ENCODE results near the gene ABLIM3.

- TF ChIP-seq CREB1 (CRISPR knock-in tag; IDR thresholded peaks at IDR 0.05; ENCODE audit: low read depth) = no peak
- TF ChIP-seq POLR2AphosphoS5 (IDR thresholded peaks at IDR 0.05; ENCODE audit: low read depth) = no peak
- TF ChIP-seq ZNF331 (CRISPR knock-in tag; IDR thresholded peaks at IDR 0.05; ENCODE audit: low read depth) = no peak
- no peak for TF ChIP-seq CTCF (conservative IDR thresholded peaks at IDR 0.05; ENCODE audit: low read depth in 2 of 2)
- no peak for TF ChIP-seq EZH2 (IDR thresholded peaks at IDR 0.05; ENCODE audit: low read depth, unreplicated experiment)
- TF ChIP-seq EZH2phosphoT487 (IDR thresholded peaks at IDR 0.05; ENCODE audit: unreplicated experiment) = no peak
- no peak for TF ChIP-seq ZNF114 (CRISPR knock-in tag; IDR thresholded peaks at IDR 0.05)
- TF ChIP-seq, protein P1, sequence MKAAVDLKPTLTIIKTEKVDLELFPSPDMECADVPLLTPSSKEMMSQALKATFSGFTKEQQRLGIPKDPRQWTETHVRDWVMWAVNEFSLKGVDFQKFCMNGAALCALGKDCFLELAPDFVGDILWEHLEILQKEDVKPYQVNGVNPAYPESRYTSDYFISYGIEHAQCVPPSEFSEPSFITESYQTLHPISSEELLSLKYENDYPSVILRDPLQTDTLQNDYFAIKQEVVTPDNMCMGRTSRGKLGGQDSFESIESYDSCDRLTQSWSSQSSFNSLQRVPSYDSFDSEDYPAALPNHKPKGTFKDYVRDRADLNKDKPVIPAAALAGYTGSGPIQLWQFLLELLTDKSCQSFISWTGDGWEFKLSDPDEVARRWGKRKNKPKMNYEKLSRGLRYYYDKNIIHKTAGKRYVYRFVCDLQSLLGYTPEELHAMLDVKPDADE (IDR thresholded peaks at IDR 0.05) = no peak
- no peak for TF ChIP-seq REST (IDR thresholded peaks at IDR 0.05; ENCODE audit: unreplicated experiment)
- TF ChIP-seq ZNF462 (CRISPR knock-in tag; IDR thresholded peaks at IDR 0.05) = no peak
- no peak for TF ChIP-seq STAT1 (IDR thresholded peaks at IDR 0.05; ENCODE audit: unreplicated experiment)
- no peak for TF ChIP-seq JUNB (IDR thresholded peaks at IDR 0.05; ENCODE audit: unreplicated experiment)
Measured at GRCh38 chr5:149278451-149279210, 137.3 kb downstream of the ABLIM3 start.

Measured in GM23338 (cell line).